NCI-H2107 treated with DMSO at 0.1 percent for 48 hours (cell line): ENCODE results near the gene MROH7.
"Not testable (repeated sequence)": the region's sequence is repeated elsewhere in the genome, so short reads cannot be mapped to it uniquely, and the experiment has no call there.

Experiments
- DNase-seq: peaks from one replicate; lab custom pipeline; 2025; ENCODE audit not compliant: unreplicated experiment; lab: John Stamatoyannopoulos, UW

MROH7 gene

GRCh38 chr1:54609301-54609921, 32.2 kb upstream of the MROH7 start:
- no peak for DNase-seq

DNA sequence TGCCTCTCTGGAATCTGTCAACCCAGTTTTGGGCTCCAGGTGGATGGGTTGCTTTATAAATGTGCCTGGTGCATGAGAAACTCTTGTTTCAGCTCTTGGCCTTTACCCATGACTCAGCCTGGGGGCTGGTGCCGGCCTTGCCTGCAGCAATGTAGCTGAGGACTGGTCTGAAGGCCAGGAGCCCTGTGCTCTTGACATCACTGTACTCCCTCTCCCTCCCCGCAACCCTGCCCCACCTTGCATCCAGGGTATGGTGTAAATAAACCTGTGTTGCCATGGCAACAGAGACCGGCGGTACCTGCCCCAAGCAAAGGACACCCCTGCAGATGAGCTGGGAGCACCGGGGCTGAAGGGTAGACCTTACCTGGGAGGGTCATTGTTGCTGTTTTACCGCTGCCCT, 31.5 kb upstream of the MROH7 start:
- no peak for DNase-seq

DNA sequence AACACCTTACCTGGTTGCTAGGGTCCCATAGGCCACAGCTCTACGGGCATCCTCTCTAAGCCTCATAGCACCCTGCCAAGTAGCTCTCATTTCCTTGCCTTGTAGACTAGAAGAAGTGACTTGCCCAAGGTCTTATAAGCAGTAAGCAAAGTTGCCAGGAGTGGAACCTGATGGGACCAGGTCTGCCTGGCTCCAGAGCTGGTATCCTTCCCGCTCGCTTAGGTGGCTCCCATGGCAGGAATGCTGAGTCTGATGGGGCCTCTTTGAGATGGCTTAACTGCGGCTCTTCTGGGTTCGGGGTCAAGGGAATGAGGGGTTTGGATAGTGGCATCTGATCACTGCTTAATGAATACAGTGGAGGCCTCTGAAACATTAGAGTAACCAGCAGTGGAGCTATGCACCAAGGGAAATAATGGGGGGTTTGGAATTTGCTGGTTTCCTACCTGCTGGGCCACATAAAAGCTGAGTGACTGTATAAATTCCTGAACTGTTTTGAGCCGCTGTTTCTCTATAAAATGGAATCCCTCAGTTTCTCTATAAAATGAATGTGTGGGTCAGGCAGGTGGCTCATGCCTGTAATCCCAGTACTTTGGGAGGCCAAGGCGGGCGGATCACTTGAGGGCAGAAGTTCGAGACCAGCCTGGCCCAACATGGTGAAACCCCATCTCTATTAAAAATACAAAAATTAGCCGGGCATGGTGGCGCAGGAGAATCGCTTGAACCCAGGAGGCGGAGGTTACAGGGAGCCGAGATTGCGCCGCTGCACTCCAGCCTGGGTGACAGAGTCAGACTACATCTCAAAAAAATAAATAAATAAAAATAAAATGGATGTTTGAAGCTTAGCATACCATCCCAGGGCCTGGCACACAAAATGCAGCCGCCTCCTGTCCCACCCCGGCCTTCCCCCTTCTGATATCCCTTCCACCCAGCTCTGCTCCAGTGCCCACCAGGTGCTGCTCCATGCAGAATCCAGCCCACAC, 30.7 kb upstream of the MROH7 start:
- no peak for DNase-seq

DNA sequence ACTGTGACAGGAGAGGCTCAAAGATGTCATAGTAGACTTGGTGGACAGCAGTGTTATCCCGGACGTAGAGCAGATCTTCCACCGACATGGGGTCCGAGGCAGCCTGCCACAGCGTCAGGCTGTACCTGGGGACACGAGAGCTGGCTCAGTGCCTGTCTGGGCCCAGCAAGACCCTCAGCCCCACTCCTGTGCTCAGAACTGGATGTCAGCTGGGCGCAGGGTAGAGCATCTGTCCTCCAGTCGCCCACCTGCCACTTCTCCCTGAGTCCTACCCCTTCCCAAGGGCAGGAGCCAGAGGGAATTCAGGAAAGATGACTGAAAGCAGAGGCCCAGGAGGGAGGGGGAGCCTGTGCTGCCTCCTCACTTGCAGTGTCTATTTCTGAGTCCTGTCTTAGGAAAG, 30.0 kb upstream of the MROH7 start:
- DNase-seq: no peak

- no peak for DNase-seq
These were observed 27.6 kb upstream of the MROH7 start for GRCh38 chr1:54614024-54614423.

- no peak for DNase-seq
These were observed 27.0 kb upstream of the MROH7 start for GRCh38 chr1:54614563-54614962.

DNA sequence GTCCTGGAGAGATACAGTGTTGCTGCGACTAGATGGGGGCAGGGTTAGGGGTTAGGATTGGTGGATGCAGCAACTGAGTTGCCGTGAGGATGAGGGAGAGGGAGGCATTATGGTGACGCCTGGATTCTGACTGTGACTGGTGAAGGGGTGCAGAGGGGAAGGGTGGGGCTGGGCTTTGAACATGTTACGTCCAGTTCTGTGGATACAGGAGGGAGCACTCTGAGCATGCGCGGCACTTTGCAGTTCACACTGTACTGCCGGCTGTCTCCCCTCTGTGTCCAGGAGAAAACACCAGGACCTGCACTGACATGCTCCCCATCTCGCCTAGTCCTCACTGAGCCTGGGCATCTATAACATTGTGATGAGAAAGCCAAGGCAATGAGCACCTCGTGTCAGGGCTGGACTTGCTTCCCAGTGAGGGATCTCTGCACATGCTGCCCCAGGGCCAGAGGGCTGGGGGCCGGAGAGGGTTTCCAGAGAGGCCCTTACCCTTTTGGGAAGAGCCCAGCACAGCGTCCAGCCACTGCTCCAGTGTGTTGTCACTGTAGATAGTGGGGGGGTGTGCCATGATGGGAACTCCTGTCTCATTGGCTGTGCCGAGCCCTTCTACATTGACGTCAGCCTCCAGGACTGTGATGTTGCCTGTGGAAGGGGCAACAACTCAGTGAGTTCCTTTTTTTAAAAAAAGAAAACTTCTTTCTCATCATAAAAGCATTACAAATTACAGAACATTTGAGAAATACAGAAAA, 25.9 kb upstream of the MROH7 start:
- DNase-seq: no peak

GRCh38 chr1:54619749-54620148, 21.8 kb upstream of the MROH7 start:
- DNase-seq: no peak

- no peak for DNase-seq
These were observed 18.2 kb upstream of the MROH7 start, which contains the start of gene FAM151A for GRCh38 chr1:54623216-54624007. FAM151A (minus strand) TSS chr1:54623525; CDS start chr1:54623395, 130 bp downstream.

DNA sequence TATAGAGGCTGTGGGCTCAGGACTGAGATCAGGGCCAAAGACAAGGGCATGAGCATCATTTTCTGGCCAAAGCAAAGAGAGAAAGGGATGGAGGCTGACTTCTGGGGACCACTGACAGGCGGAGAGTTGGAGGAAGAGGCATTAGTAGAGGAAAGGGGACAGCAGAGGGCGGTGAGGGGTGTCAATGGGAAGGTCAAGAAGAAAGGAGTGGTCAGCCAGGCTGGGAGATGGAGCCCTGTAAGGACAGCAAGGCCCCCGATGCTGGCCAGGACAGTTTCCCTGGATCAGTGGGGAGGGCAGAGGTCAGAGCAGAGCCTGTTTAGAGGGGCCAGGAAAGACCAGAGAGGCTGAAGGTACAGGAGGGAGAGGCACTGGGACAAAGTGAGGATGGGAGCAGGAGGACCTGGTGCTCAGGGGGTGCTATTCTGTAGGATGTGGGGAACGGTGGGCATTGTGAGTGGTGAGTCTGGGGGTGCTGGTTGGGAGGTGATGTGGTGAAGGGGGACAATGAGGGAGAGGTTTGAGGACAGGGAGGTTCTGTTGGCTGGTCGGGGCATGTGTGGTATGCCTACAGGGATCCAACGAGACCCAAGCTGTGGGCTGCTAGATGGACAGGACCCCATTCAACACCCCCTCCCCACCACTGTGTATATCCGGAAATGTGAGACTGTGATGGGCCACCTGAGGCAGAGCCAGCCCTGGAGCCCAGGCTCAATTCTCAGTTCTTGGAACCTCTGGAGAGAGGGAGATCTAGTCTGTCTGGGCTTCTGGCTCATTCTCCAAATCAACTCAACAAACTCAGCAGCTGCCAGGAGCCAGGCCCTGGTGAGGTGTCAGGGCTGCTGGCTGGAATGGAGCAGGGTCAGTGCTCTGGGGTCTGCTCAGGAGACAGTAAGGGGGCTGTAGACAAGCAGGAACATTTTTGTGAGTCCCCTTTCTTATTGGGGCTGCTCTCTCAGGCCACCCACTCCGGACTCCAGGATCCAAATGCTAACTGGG, 16.8 kb upstream of the MROH7 start:
- no peak for DNase-seq

DNA sequence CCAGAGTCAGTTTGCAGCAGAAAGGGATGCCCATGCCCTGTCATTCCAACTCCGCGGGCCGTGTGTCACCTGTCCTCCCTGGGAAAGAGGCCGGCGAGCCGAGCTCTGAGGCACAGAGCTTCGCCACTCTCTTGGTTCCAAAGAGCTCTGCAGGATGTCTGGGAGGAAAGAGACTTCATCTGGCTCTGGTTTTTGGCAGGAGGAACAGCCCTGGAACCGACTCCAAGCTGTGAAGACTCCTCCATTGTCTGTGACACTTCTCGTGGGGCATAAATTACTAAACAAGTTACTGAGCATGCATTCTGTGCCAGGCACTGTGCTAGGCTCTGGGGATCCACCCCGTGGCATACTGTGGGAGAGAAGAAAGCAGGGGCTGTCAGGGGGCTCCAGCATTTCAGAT, 14.4 kb upstream of the MROH7 start:
- no peak for DNase-seq

DNA sequence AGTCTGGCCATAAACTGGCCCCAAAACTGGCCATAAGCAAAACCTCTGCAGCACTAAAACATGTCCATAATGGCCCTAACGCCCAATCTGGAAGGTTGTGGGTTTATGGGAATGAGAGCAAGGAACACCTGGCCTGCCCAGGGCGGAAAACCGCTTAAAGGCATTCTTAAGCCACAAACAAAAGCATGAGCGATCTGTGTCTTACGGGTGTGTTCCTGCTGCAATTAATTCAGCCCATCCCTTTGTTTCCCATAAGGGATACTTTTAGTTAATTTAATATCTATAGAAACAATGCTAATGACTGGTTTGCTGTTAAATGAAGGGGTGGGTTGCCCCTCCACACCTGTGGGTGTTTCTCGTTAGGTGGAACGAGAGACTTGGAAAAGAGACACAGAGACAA, 5.8 kb upstream of the MROH7 start:
- not testable (repeated sequence) for DNase-seq

- not testable (repeated sequence) for DNase-seq
These were observed 4.8 kb upstream of the MROH7 start for GRCh38 chr1:54636461-54637446.

GRCh38 chr1:54640361-54640760, 1.2 kb upstream of the MROH7 start:
- no peak for DNase-seq

DNA sequence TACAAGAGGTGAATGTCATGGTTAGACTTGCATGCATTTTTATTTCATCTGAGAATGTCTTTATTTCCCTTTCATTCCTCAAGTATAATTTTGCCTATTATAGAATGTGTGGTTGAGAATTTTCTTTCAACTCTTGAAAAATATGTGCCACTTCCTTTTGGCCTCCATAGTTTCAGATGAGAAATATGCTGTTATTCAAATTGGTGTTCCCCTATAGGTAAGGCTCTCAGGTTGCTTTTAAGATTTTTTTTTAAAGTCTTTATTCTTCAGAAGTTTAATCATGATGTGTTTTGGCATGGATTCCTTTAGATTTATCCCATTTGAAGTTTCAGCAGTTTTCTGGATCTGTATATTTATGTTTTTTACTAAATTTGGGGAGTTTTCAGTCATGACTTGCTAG, 2.1 kb downstream of the MROH7 start:
- no peak for DNase-seq

GRCh38 chr1:54645806-54646676, 4.5 kb downstream of the MROH7 start:
- no peak for DNase-seq

DNA sequence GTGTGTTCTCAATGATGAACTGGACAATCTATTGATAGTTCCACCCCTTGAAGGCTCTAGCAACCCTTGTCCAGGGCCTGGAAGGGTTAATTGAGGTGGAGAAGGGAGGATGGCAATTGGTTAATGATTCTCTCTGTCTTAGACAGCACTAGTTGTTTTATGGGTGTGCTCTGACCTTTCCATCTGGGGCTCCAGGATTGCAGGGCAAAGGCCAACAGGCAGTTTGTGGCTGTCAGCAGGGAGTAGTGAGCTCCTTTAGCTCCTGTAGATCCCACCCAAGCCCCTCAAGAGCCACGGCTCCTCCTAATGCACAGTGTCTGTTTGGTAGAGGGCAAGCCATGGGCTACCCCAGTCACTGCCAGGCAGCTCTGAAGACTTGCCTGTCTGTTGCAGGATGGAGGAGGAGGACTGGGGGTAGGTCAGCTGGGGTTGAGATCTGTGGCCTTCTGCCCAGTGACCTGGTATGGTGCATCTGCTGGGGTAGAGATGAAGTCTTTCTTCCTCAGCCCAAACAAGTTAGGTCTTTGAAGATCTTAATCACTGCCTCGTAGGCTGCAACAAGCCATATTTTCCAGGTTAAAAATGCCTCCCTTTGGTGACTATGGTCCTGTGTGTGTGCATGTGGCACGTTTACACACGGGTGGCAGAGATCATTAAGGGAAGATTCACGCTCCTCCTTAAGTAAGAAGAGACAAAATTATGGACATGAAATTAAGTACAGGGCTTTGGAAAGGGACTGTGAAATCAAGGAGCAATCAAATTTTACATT, 7.7 kb downstream of the MROH7 start:
- no peak for DNase-seq
